HG03439 (cell line): ENCODE results near the gene DHODH.
"Not testable (repeated sequence)": the region's sequence is repeated elsewhere in the genome, so short reads cannot be mapped to it uniquely, and the experiment has no call there.

ENCODE experiments used
- ATAC-seq: cut with Tn5 transposase; IDR thresholded peaks from one replicate; pipeline ENCODE4 v1.9.1; 2021; ENCODE audit warnings: mild to moderate bottlenecking, moderate library complexity; ENCODE audit not compliant: unreplicated experiment

The DHODH gene

DNA sequence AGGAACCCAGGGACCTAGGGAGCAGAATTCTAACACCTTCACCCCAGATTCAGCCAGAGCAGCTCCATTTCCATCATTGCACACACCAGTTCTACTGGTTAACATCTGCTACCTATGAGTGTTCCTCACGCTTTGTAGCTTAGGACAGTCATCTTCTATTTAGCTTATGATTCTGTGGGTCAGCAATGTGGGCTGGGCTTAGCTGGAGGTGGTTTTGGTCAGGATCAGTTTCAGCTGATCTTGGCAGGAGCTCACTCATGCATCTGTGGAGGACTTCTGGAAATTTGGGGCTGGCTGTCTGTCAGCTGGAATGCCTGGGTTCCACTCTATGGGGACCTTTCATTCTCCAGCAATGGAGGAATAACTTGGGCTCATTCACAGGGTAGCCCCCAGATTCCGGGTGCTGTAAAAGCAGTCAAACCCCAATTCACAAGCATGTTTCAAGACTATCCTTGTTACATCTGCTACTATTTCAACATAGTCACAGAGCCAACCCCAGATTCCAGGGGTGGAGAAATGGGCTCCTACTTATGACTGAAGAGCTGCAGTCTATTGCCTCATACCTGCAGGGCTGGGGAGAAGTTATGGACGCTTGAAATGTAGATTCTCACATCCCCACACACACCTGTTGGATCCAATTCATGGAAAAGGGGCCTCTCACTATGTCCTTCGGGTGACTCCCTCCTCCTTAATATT lies 42.4 kb downstream of the DHODH start:
- ATAC-seq = no peak

DNA sequence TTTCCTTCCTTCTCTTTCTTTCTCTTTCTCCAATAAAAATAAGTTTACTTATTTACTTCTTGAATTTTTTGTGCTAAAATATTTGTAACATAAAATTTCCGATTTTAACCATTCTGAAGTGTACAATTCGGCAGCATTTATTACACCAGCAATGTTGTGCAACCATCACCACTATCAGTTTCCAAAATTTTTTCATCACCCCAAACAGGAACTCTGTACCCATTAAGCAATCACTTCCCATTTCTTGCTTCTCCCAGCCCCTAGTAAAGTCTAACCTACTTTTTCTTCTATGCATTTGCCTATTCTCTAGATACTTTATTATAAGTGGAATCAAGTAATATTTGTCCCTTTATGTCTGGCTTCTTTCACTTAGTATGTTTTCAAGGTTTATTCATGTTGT lies 43.3 kb downstream of the DHODH start:
- no peak for ATAC-seq

DNA sequence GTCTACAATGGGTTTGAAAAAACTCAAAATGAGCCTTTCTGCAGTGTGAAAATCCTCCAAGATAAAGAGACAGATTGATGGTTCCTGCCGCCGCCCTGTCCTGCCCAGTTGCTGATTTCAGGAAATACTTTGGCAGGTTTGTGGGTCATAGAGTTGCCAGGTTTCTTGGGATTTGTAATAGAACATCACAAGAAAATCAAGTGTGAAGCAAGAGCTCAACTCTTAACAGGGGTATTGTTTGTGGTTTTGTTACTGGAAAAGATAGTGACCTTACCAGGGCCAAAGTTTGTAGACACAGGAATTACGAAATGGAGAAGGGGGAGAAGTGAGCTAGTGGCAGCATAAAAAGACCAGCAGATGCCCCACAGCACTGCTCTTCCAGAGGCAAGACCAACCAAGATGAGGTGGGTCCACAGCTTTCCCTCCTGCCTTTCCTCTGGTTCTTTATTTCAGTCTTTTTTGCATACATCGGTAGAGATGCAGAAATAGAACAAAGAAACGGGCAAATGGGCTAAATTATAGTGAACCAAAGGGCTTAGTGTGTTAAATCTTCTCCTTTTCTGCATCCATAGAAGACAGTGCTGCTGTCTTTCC lies 45.8 kb downstream of the DHODH start, which contains the start of gene HP:
Gene HP, plus strand, starts transcription at position 252 of the 594 bp plus-strand sequence. Its CDS starts 148 bp downstream, at position 400.
- ATAC-seq = not testable (repeated sequence)

DNA sequence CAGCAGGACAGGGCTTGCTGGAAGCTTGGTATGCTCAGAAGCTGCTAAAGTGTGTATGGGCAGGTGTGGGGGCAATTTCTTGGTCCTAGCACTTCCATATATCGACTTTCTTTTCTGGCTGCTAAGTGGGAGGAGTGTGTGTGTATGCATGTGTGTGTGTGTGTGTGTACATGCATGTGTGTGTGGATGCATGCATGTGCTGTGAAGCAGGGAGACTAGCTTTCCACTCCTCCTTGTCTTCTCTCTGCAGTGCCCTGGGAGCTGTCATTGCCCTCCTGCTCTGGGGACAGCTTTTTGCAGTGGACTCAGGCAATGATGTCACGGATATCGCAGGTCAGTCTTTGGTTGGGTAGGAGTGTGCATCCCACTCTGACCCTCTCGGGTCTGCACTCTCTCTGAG lies 47.4 kb downstream of the DHODH start:
- ATAC-seq = no peak

DNA sequence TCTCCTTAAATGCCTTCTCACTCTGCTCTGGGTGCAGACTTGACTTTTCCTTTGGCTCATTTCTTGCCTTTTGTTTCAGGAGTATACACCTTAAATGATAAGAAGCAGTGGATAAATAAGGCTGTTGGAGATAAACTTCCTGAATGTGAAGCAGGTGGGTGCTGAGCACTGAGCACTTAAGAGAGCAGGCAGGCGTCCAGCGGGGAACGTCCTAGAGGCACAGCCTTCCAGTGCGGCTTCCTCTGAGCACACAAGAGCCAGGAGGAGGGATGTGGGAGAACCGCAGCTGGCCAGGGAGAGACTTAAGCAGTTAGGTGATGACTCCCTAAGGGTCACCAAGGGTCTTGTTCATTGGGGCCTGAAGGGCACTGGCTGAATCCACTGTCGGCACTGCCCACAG lies 48.8 kb downstream of the DHODH start:
- ATAC-seq = not testable (repeated sequence)

DNA sequence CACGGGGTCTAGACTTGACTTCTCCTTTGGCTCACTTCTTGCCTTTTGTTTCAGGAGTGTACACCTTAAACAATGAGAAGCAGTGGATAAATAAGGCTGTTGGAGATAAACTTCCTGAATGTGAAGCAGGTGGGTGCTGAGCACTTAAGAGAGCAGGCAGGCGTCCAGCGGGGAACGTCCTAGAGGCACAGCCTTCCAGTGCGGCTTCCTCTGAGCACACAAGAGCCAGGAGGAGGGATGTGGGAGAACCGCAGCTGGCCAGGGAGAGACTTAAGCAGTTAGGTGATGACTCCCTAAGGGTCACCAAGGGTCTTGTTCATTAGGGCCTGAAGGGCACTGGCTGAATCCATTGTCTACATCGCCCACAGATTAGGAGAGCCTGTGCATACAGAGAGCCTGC lies 50.5 kb downstream of the DHODH start:
- not testable (repeated sequence) for ATAC-seq

DNA sequence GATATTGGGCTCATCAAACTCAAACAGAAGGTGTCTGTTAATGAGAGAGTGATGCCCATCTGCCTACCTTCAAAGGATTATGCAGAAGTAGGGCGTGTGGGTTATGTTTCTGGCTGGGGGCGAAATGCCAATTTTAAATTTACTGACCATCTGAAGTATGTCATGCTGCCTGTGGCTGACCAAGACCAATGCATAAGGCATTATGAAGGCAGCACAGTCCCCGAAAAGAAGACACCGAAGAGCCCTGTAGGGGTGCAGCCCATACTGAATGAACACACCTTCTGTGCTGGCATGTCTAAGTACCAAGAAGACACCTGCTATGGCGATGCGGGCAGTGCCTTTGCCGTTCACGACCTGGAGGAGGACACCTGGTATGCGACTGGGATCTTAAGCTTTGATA lies 51.9 kb downstream of the DHODH start:
- no peak for ATAC-seq

DNA sequence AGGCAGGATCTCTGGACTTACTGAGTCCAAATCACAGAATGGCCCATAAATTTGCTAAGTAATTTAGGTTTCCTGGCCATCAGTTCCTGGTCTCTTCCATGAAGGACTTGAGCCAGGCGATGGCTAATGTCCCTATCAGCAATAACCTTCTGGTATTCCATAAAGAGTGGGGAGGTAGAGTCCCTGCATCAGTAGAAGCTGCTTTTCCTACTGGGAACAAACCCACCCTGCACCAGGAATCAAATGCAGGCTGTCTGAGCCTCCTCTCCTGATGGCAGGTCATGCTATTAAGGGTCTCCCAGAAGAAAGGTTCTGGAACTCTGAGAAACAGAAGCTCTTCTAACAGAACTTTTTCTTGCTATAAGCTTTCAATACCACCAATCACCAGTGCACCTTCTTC lies 53.0 kb downstream of the DHODH start:
- ATAC-seq = no peak

DNA sequence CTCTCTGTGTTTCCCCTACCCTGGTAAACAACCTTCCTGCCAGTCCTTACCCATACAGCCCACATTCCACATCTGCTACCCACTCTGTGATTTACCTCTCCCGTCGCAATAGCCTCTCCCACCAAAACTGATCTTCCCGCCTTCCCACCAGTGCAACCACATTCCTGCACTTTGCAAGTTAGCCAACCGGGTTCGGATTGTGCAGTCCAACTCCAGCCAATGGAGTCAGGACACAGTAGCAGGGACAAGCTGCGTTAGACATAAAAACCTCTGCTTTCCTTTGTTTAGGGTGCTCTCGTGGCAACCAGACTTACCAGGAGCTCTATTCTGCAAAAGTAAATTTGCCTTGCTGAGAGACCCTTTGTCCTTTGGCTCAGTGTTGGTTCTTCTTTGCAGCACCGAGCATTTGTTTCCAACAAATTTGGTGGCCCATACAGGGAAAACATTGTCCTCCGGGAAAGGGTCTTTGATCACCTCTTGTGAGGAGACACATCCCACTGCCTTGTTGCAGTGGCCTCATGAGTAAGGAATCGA lies 55.9 kb downstream of the DHODH start:
- no peak for ATAC-seq

DNA sequence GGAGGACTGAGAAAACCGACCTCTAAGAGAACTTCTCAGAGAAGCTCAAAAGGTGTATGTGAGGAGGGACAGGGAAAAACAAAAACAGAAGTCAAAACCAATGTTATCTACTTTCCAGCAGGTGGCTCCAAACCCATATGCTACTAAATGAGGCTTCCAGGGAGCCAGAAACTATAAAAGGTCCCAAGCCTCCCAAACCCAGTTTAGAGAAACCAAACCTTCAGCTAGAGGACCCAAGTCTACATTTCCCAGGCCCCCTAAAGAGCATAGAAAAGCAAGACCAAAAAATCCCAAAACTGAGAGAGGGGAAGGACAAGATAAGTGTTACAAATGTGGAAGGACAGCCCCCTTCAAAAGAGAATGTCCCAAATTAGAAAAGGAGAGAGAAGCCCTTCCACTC lies 58.2 kb downstream of the DHODH start:
- ATAC-seq = no peak

DNA sequence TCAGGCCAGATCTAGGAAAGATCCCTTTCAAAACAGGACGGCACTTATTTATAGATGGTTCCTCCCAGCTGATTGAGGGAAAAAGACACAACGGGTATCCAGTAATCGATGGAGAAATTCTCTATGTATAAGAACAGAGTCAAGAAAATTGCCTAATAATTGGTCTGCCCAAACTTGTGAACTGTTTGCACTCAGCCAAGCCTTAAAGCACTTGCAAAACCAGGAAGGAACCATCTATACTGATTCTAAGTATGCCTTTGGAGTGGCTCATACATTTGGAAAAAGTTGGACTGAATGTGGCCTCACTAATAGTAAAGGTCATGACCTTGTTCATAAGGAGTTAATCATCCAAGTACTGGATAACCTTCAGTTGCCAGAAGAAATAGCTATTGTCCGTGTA lies 60.4 kb downstream of the DHODH start:
- ATAC-seq = no peak

DNA sequence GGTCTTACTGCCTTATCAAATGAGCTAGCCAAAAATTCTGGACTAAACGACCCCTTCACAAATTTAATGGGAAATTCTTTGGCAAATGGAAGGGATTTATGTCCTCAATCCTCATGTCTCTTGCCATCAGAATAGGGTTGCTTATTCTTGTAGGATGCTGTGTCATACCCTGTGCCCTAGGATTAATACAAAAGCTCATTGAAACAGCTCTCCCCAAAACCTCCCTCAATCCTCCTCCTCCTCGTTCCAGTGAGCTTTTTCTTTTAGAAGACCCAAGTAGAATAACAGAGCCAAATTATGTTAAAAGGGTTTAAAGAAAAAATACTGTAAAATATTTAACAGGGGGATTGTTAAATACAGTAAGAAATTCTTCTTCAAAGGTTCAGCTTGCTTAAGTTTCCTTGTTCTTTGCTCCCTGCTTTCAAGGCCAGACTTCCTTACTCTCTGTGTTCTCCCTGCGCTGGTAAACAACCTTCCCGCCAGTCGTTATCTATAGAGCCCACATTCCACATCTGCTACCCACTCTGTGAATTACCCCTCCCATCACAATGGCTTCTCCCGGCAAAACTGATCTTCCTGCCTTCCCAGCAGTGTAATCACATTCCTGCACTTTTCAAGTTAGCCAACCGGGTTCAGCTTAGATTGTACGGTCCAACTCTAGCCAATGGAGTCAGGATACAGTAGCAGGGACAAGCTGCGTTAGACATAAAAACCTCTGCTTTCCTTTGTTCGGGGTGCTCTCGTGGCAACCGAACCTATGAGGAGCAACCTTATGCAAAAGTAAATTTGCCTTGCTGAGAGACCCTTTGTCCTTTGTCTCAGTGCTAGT lies 64.2 kb downstream of the DHODH start:
- ATAC-seq = no peak

DNA sequence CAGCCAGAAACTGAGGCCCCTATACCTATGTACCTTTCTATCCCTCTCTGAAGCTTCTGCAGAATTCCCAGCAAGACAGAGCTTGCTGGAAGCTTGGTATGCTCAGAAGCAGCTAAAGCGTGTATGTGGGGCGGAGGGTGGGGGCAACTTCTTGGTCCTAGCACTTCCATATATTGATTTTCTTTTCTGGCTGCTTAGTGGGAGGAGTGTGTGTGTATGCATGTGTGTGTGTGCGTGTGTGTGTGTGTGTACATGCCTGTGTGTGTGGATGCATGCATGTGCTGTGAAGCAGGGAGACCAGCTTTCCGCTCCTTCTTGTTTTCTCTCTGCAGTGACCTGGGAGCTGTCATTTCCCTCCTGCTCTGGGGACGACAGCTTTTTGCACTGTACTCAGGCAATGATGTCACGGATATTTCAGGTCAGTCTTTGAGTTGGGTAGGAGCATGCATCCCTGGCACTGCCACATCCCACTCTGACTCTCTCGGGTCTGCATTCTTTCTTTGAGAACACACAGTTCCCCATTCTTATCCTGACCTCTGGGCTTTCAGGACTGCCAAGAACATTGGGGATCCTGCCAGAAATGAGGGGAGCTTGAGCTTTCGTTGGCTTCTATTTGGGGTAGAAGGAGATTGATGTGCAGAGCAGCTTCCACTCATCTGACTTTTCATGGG lies 65.2 kb downstream of the DHODH start:
- no peak for ATAC-seq

DNA sequence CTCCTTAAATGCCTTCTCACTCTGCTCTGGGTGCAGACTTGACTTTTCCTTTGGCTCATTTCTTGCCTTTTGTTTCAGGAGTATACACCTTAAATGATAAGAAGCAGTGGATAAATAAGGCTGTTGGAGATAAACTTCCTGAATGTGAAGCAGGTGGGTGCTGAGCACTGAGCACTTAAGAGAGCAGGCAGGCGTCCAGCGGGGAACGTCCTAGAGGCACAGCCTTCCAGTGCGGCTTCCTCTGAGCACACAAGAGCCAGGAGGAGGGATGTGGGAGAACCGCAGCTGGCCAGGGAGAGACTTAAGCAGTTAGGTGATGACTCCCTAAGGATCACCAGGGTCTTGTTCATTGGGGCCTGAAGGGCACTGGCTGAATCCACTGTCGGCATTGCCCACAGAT lies 66.5 kb downstream of the DHODH start:
- not testable (repeated sequence) for ATAC-seq
